ENCODE data around the gene SPON2.

Gene SPON2

DNA sequence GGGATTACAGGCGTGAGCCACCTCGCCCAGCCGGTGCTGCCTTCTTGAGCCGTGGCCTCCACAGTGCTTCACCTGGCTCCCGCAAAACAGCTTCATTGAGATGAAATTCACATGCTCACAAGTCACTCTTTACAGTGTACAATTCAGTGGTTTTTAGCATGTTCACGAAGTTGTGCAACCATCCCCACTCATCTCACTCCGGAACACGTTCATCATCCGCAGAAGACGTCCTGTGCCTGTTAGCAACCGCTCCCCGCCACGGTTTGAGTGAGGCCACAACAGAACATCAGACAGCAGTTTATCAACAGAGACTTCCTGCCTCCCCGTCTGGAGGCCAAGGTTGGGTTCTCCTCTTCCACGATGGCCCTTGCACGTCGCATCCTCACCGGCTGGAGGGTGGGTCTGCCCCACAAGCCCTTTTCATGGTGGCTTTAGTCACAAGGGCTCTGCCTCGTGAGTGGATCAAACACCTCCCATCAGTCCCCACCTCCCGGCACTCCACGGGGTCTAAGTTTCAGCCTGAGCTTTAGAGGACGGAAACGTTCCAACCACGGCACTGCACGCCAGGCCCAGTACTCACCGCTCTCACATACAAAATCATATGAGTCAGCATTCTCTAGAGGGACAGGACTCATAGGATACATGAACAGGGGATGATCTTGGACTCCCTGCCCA, 29.6 kb upstream of the SPON2 start:
- H3K79me1 ChIP-seq (ENCODE audit: low read depth, low read length), result no peaks in the 10 kb centered on the region
- H3K14ac ChIP-seq (ENCODE audit: low read length), result peak overlapping the region; percentile 58
- no peak overlapping the region for H2AFZ ChIP-seq (ENCODE audit: low read length)
- H3K36me3 ChIP-seq (replicated peaks in 1 of 2; ENCODE audit: control insufficient read depth in 2 of 2, insufficient read depth in 2 of 2, low read length in 2 of 2), result no peaks in the 10 kb centered on the region
- H3K23ac ChIP-seq (ENCODE audit: low read depth, low read length, poor library complexity), result peak overlapping the region; percentile 44
- no peak overlapping the region for H4K8ac ChIP-seq (ENCODE audit: low read depth, low read length)
- no peak overlapping the region for H2AK5ac ChIP-seq (ENCODE audit: low read depth, low read length)
- no peak overlapping the region for H2BK120ac ChIP-seq (ENCODE audit: low read depth, low read length)
- H3K9me3 ChIP-seq (replicated peaks in 1 of 2; ENCODE audit: control insufficient read depth in 2 of 2, insufficient read depth in 1 of 2, low read depth in 1 of 2, low read length in 2 of 2), result no peaks in the 10 kb centered on the region
- H2BK5ac ChIP-seq (ENCODE audit: low read length), result no peak overlapping the region
- peak overlapping the region; percentile 64 for H3K18ac ChIP-seq (ENCODE audit: low read length)
- no peak overlapping the region for H3K4ac ChIP-seq (ENCODE audit: low read length)
- DNase-seq (ENCODE audit: low spot score), result no peak
- H3K4me2 ChIP-seq (ENCODE audit: insufficient read depth, low read length, poor library complexity, severe bottlenecking), result no peak overlapping the region
- no peak overlapping the region for H2BK15ac ChIP-seq (ENCODE audit: low read length)
- H4K91ac ChIP-seq (ENCODE audit: low read depth, low read length, poor library complexity), result no peak overlapping the region
- H2BK12ac ChIP-seq (ENCODE audit: low read length), result no peak overlapping the region
- H3K4me1 ChIP-seq (ENCODE audit: control insufficient read depth in 2 of 2, insufficient read depth in 1 of 2, low read depth in 1 of 2, low read length in 2 of 2), result no peaks in the 10 kb centered on the region
- no peak overlapping the region for H3K9ac ChIP-seq (ENCODE audit: low read depth, low read length, poor library complexity)
- no peak overlapping the region for H3K27ac ChIP-seq (replicated peaks; ENCODE audit: low read length)
- WGBS, 2 donors (ENCODE audit: extremely low coverage in 2 of 2, insufficient read length in 2 of 2, insufficient replicate concordance in 1 of 2), result no CpG with 5 or more reads among the region's 26 CpGs
- no peak overlapping the region for H3K4me3 ChIP-seq (ENCODE audit: low read length in 2 of 2)
- no peaks in the 10 kb centered on the region for H3K27me3 ChIP-seq (ENCODE audit: control insufficient read depth in 3 of 3, insufficient read depth in 3 of 3, low read depth in 1 of 3, low read length in 3 of 3)

GRCh38 chr4:1200425-1201035, 28.1 kb upstream of the SPON2 start:
- Histone ChIP-seq H2BK12ac (ENCODE audit: low read length) (peak overlapping the region; percentile 84), H3K23ac (ENCODE audit: low read depth, low read length, poor library complexity) (peak overlapping the region; percentile 96), H2BK120ac (ENCODE audit: low read depth, low read length) (no peak overlapping the region), H3K4me3 (ENCODE audit: low read length in 2 of 2) (no peak overlapping the region), H2BK15ac (ENCODE audit: low read length) (peak overlapping the region; percentile 78), H3K36me3 (replicated peaks in 1 of 2; ENCODE audit: control insufficient read depth in 2 of 2, insufficient read depth in 2 of 2, low read length in 2 of 2) (no peaks in the 10 kb centered on the region), H3K9ac (ENCODE audit: low read depth, low read length, poor library complexity) (peak overlapping the region; percentile 72), H3K79me1 (ENCODE audit: low read depth, low read length) (no peaks in the 10 kb centered on the region), H3K27me3 (ENCODE audit: control insufficient read depth in 3 of 3, insufficient read depth in 3 of 3, low read depth in 1 of 3, low read length in 3 of 3) (peaks cover 0 to 6% (median 0%) of the 10 kb centered on the region in 3 experiments), H2AFZ (ENCODE audit: low read length) (no peak overlapping the region), H3K4ac (ENCODE audit: low read length) (no peak overlapping the region), H3K4me1 (ENCODE audit: control insufficient read depth in 2 of 2, insufficient read depth in 1 of 2, low read depth in 1 of 2, low read length in 2 of 2) (no peaks in the 10 kb centered on the region), H3K4me2 (ENCODE audit: insufficient read depth, low read length, poor library complexity, severe bottlenecking) (no peak overlapping the region), H4K91ac (ENCODE audit: low read depth, low read length, poor library complexity) (no peak overlapping the region), H2BK5ac (ENCODE audit: low read length) (peak overlapping the region; percentile 39), H2AK5ac (ENCODE audit: low read depth, low read length) (peak overlapping the region; percentile 96), H3K27ac (replicated peaks; ENCODE audit: low read length) (no peak overlapping the region), H3K9me3 (replicated peaks in 1 of 2; ENCODE audit: control insufficient read depth in 2 of 2, insufficient read depth in 1 of 2, low read depth in 1 of 2, low read length in 2 of 2) (no peaks in the 10 kb centered on the region), H4K8ac (ENCODE audit: low read depth, low read length) (peak overlapping the region; percentile 43), H3K18ac (ENCODE audit: low read length) (peak overlapping the region; percentile 57), H3K14ac (ENCODE audit: low read length) (no peak overlapping the region)
- no CpG with 5 or more reads among the region's 20 CpGs for WGBS, 2 donors (ENCODE audit: extremely low coverage in 2 of 2, insufficient read length in 2 of 2, insufficient replicate concordance in 1 of 2)
- no peak for DNase-seq (ENCODE audit: low spot score)

- Histone ChIP-seq H2BK5ac (ENCODE audit: low read length) (no peak overlapping the region), H3K36me3 (replicated peaks in 1 of 2; ENCODE audit: control insufficient read depth in 2 of 2, insufficient read depth in 2 of 2, low read length in 2 of 2) (no peaks in the 10 kb centered on the region), H4K91ac (ENCODE audit: low read depth, low read length, poor library complexity) (no peak overlapping the region), H2BK15ac (ENCODE audit: low read length) (peak overlapping the region; percentile 78), H3K27me3 (ENCODE audit: control insufficient read depth in 3 of 3, insufficient read depth in 3 of 3, low read depth in 1 of 3, low read length in 3 of 3) (peaks cover 0 to 6% (median 0%) of the 10 kb centered on the region in 3 experiments), H4K8ac (ENCODE audit: low read depth, low read length) (no peak overlapping the region), H2AK5ac (ENCODE audit: low read depth, low read length) (no peak overlapping the region), H3K79me1 (ENCODE audit: low read depth, low read length) (no peaks in the 10 kb centered on the region), H2AFZ (ENCODE audit: low read length) (no peak overlapping the region), H2BK12ac (ENCODE audit: low read length) (no peak overlapping the region), H3K9me3 (replicated peaks in 1 of 2; ENCODE audit: control insufficient read depth in 2 of 2, insufficient read depth in 1 of 2, low read depth in 1 of 2, low read length in 2 of 2) (no peaks in the 10 kb centered on the region), H3K9ac (ENCODE audit: low read depth, low read length, poor library complexity) (no peak overlapping the region), H3K18ac (ENCODE audit: low read length) (peak overlapping the region; percentile 76), H3K4ac (ENCODE audit: low read length) (no peak overlapping the region), H3K14ac (ENCODE audit: low read length) (no peak overlapping the region), H2BK120ac (ENCODE audit: low read depth, low read length) (no peak overlapping the region), H3K4me1 (ENCODE audit: control insufficient read depth in 2 of 2, insufficient read depth in 1 of 2, low read depth in 1 of 2, low read length in 2 of 2) (no peaks in the 10 kb centered on the region), H3K27ac (replicated peaks; ENCODE audit: low read length) (no peak overlapping the region), H3K23ac (ENCODE audit: low read depth, low read length, poor library complexity) (no peak overlapping the region), H3K4me2 (ENCODE audit: insufficient read depth, low read length, poor library complexity, severe bottlenecking) (no peak overlapping the region), H3K4me3 (ENCODE audit: low read length in 2 of 2) (peak overlapping the region in 1 of 2 donors; percentile 4)
- DNase-seq (ENCODE audit: low spot score), result no peak
- WGBS, 2 donors (ENCODE audit: extremely low coverage in 2 of 2, insufficient read length in 2 of 2, insufficient replicate concordance in 1 of 2), result no CpG with 5 or more reads among the region's 27 CpGs
These were observed 27.4 kb upstream of the SPON2 start for GRCh38 chr4:1199556-1200331.
